Uterine smooth muscle cell (primary cell): ENCODE measurements around the gene ERAL1. TPM values are rescaled to one million over a fixed set of nuclear protein-coding genes. Genes with fewer than 3 reads are reported as not detected.

ENCODE experiments used
- total RNA-seq: library from RNA; depleted of rRNA; stranded (reverse); fragments of >200 nt; gene quantifications from 2 replicates; pipeline ENCODE4 v1.2.3, GENCODE V29; 2014

ERAL1 gene
- total RNA-seq: 24.2 and 29.1 TPM in 2 replicates

DNA sequence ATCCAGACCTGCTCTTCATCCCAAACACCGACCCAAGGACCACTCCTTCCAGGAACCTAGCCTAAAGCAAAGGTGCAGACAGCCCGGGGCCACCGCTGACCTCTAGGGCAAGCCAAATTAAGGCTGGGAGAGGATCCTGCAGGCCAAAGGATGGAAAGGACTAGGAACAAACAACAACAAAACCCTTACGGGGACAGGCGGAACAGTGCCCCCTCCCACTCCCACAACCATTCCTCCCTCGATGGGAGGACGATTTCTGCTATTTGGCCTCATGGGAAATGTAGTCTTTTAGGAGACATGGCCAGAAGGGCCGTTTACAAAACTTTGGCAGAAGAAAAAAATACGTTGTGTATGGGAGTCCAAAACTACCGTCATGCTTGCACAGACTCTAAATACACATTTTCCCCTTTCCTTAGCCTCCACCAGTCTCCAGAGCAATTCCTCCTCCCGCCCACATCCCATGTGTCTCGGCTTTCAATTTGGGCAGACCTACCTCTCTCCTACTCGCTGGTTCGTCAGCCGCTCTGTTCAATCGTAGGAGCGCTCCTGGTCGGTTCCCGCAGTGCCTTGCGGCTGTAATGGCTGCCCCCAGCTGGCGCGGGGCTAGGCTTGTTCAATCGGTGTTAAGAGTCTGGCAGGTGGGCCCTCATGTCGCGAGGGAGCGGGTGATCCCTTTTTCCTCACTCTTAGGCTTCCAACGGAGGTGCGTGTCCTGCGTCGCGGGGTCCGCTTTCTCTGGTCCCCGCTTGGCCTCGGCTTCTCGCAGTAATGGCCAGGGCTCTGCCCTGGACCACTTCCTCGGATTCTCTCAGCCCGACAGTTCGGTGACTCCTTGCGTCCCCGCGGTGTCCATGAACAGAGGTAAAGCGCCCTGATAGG, at the start of gene ERAL1:
Gene ERAL1, plus strand, starts transcription at position 560 of the 879 bp plus-strand sequence. Its CDS starts 19 bp downstream, at position 579.

DNA sequence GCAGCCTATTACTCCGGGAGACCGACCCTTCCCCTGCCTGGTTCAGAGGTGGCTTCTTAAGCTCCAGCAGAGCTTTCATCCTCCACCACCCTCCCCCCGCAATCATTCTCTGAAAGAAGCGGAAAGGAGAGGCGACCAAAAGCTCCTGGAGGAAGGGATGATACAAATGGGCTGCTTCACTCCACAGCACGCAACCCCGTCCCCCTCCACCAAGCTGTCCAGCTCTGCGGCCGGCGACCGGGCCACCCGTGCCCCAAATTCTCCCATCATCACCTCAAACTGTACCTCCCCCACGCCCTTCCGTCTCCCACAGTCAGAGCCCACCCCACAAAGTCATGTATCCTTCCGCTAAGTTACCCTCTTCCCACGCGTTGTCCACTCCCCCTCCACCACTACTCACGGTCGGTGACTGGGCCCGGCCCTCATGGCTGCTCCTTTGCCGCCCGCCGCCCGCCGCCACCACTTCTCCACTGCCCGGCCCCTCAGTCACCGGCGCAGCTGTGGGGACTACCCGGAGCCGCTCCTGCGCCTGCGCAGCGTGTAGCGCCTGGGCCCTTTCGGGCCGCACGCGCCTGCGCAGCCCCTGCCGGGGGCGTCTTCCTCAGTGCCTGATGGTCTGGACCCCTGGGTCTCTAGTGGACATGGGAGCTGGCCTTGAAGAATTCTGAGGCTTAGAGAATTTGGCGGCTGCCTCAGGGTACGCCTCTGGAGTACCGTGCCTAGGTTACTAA, 12.4 kb upstream of the ERAL1 start, which contains the start of gene FAM222B:
Gene FAM222B, minus strand, starts transcription at position 509 of the 731 bp plus-strand sequence. CDS start 76,123 bp downstream, outside the sequence.

DNA sequence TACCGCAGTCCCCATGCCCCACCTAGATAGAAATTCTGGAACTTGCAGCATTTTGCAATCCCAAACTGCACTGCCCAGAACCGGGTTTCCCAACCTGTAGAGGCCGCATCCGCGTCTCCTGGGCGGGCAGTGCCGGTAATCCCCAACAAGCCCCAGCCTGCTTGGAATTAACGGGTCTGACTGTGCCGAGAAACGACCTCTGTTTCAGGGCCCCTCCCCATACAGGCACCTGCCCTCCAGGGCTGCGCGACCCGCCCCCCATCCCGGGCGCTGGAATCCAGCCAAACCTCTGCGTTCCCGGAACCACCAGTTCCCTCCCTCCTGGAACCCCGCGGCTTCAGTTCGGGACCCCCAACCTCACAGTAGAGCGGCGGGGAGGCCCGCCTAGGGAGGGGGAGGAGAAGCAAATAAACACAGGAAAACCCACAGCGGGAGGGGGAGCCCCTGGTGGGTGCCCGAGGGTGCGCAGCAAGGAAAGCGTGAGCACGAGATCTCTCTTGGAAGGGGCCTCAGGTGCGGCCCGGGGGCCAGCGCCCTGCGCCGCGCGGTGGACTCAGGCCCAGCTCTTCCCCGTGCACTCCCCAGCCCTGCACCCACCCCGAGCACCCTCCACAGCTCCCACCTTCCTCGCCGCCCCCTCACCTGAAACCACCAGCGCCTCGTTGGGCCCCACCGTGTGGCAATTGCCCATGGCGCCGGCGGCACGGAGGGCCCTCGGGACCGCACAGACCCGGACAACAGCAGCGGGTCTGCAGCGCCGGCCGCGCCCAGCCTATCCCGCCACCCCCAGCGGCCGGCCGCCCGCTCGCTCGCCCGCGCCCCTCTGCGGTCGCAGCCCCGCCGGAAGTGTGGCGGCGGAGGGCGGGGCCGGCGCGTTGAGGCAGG, 42.3 kb downstream of the ERAL1 start, which contains the start of gene FLOT2:
Gene FLOT2, minus strand, starts transcription at position 850 of the 885 bp plus-strand sequence. Its CDS starts 159 bp downstream, at position 691.

DNA sequence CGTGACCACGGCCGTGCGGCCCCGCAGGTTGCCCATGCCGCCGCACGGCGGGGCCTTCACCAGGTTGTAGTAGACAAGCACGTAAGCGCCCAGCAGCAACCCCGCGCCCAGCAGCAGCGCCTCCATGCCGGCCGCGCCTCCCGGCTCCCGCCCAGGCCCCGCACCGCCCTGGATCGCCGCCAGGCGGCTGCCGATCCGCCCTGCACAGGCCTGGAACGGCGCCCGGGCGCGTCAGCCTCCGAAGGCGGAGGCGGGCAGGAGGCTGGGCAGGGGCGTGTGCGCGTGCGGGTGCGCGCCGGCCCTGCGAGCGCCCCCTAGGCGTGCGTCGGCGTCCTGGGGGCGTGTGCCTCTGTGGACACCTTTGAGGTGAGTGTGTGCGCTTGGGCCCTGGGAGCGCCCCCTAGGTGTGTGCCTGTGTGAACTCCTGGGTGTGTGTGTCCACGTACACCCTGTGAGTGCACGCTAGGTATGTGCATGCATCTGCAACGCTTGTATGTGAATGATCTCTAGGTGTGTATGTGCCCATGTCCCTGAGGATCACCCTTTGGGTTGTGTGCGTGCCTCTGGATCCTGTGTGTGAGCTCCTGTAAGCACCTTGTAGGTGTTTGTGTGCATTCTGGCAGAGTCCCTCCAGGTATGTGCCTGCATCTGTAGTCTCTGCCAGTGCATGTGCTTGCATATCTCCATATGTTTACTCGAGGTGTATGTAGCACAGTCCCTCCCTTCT, 48.2 kb downstream of the ERAL1 start, which contains the start of gene DHRS13:
Gene DHRS13, minus strand, starts transcription at position 261 of the 727 bp plus-strand sequence. Its CDS starts 135 bp downstream, at position 126.

Other genes starting within 250 kb of the ERAL1 start
- 8.1 and 8.9 TPM in 2 replicates for gene RSKR, start 240.8 kb upstream of the ERAL1 start, total RNA-seq
- gene BLTP2, start 209.9 kb upstream of the ERAL1 start, total RNA-seq: 144 and 149 TPM in 2 replicates
- gene SDF2, start 193.1 kb upstream of the ERAL1 start, total RNA-seq: 42.5 and 44.0 TPM in 2 replicates
- gene SUPT6H, start 192.8 kb upstream of the ERAL1 start, total RNA-seq: 53.9 and 56.0 TPM in 2 replicates
- 1.7 and 1.8 TPM in 2 replicates for gene PROCA1, start 143.1 kb upstream of the ERAL1 start, total RNA-seq
- 172 and 176 TPM in 2 replicates for gene RAB34, start 137.1 kb upstream of the ERAL1 start, total RNA-seq
- gene RPL23A, start 135.0 kb upstream of the ERAL1 start, total RNA-seq: 638 and 677 TPM in 2 replicates
- gene TLCD1, start 128.8 kb upstream of the ERAL1 start, total RNA-seq: 2.0 and 3.8 TPM in 2 replicates
- 3.0 and 3.5 TPM in 2 replicates for gene NEK8, start 126.2 kb upstream of the ERAL1 start, total RNA-seq
- gene TRAF4, start 111.0 kb upstream of the ERAL1 start, total RNA-seq: 13.4 and 30.5 TPM in 2 replicates
- gene FAM222B, start 12.2 kb upstream of the ERAL1 start, total RNA-seq: 1.8 and 2.0 TPM in 2 replicates
- 37.2 and 43.0 TPM in 2 replicates for gene FLOT2, start 42.7 kb downstream of the ERAL1 start, total RNA-seq
- 6.5 and 8.0 TPM in 2 replicates for gene DHRS13, start 48.1 kb downstream of the ERAL1 start, total RNA-seq
- gene PHF12, start 96.5 kb downstream of the ERAL1 start, total RNA-seq: 12.8 and 18.6 TPM in 2 replicates
- not detected in 2 replicates for gene SEZ6, start 151.0 kb downstream of the ERAL1 start, total RNA-seq
- 1.1 and 2.7 TPM in 2 replicates for gene PIPOX, start 188.1 kb downstream of the ERAL1 start, total RNA-seq